Measurements from ENCODE around the gene CATSPERZ.

The CATSPERZ gene

DNA sequence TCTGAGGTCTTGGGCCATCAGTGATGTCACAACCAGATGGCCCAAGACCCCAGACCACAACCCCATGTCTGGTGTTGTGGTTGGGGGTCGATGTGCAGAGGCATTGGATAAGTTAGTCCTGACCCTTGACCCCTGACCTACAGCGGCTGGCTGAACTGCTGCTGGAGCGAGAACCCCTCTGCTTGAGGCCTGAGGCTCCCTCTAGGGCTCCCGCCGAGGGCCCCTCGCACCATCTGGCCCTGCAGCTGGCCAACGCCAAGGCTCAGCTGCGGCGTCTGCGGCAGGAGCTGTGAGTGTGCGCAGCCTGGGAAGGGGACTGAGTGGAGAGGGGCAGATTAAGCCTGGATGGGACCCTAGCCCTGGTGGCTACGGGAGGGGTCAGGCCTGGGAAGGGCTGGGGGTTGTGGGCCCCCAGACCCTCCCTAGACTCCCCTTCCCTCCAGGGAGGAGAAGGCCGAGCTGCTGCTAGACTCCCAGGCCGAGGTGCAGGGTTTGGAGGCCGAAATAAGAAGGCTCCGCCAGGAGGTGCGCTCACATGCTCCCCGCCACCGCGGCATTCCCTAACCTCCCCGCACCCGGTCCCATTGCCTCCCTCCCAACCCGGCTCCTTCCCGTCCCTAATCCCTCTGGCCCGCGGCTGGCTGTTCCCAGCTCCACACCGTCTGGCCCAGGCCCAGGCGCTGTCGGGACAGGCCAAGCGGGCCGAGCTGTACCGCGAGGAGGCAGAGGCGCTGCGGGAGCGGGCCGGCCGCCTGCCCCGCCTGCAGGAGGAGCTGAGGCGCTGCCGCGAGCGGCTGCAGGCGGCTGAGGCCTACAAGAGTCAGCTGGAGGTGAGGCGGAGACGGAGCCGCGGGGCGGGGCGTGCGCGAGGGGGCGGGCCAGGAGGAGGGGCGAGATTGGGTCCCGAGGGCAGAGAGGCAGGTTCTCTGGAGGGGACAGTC lies 42.0 kb downstream of the CATSPERZ start:
- Histone ChIP-seq H3K4me3 (replicated peaks; ENCODE audit: insufficient read depth, low read length) (peak overlapping the region; percentile 47), H3K27ac (replicated peaks) (peak overlapping the region; percentile 88), H3K27me3 (ENCODE audit: insufficient read depth, poor library complexity, severe bottlenecking) (no peaks in the 10 kb centered on the region)
- peak; percentile 94 to 95 for DNase-seq (ENCODE audit: low read depth in 1 of 2, low spot score in 1 of 2)
- TF ChIP-seq SPI1 (IDR thresholded peaks at IDR 0.05; ENCODE audit: borderline replicate concordance, low read depth) (no peak), POLR2AphosphoS5 (IDR thresholded peaks at IDR 0.05; ENCODE audit: low read depth) (peak; percentile 56)

DNA sequence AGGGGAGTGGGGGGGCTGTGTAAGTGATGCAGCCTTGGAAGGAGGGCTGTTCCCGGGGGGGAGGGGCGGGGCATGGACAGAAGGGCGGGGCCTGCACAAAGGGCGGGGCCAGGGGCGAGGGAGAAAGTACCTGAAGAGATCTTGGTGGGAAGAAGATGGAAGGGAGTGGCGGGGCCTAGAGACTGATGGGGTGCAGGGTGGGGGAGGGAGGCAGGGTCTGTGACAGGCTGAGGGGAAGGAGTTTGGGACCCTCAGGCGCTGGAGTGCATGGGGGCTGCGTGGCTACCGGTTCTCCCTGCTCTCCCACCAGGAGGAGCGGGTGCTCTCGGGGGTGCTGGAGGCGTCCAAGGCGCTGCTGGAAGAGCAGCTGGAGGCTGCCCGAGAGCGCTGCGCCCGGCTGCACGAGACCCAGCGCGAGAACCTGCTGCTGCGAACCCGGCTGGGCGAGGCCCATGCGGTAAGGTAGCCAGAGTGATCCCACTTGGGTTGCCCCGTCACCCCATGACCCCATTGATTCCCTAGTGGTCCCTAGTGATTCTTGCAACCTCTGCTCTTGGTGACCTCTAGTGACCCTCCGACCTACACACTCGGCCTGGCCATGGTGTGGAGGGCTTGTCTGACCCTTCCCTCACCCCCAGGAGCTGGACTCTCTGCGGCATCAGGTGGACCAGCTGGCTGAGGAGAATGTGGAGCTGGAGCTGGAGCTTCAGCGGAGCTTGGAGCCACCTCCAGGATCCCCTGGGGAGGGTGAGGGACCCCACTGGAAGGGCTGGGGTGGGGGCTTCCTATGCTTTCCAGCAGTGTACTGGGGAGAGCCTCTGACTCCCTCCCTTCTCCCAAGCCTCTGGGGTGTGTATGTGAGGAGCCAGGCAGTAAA lies 42.9 kb downstream of the CATSPERZ start:
- Histone ChIP-seq H3K4me3 (replicated peaks; ENCODE audit: insufficient read depth, low read length) (peak overlapping the region; percentile 26), H3K27ac (replicated peaks) (no peak overlapping the region), H3K27me3 (ENCODE audit: insufficient read depth, poor library complexity, severe bottlenecking) (no peaks in the 10 kb centered on the region)
- no peak for DNase-seq (ENCODE audit: low read depth in 1 of 2, low spot score in 1 of 2)
- no peak for TF ChIP-seq GABPA (IDR thresholded peaks at IDR 0.05; ENCODE audit: low read depth)
- TF ChIP-seq REST (IDR thresholded peaks at IDR 0.05; ENCODE audit: insufficient replicate concordance, low read depth), result no peak
- TF ChIP-seq SPI1 (IDR thresholded peaks at IDR 0.05; ENCODE audit: borderline replicate concordance, low read depth), result no peak
- no peak for TF ChIP-seq POLR2AphosphoS5 (IDR thresholded peaks at IDR 0.05; ENCODE audit: low read depth)
- TF ChIP-seq CTCF (IDR thresholded peaks at IDR 0.05; ENCODE audit: insufficient read depth, low read length), result no peak

- DNase-seq (ENCODE audit: low read depth in 1 of 2, low spot score in 1 of 2), result peak in 1 of 2 experiments; percentile 41
- TF ChIP-seq GABPA (IDR thresholded peaks at IDR 0.05; ENCODE audit: low read depth) (no peak), SPI1 (IDR thresholded peaks at IDR 0.05; ENCODE audit: borderline replicate concordance, low read depth) (no peak), CTCF (IDR thresholded peaks at IDR 0.05; ENCODE audit: insufficient read depth, low read length) (no peak), REST (IDR thresholded peaks at IDR 0.05; ENCODE audit: insufficient replicate concordance, low read depth) (no peak), POLR2AphosphoS5 (IDR thresholded peaks at IDR 0.05; ENCODE audit: low read depth) (no peak)
- Histone ChIP-seq H3K4me3 (replicated peaks; ENCODE audit: insufficient read depth, low read length) (no peak overlapping the region), H3K27ac (replicated peaks) (no peak overlapping the region), H3K27me3 (ENCODE audit: insufficient read depth, poor library complexity, severe bottlenecking) (no peaks in the 10 kb centered on the region)
Observed at GRCh38 chr11:64343767-64344559, 43.8 kb downstream of the CATSPERZ start.

Data from HL-60 (cell line).